GM10248 (cell line): ENCODE results near the gene NSD1.

Experiments
- CTCF ChIA-PET: fragments of 300-600 bp; sonication (Branson Sonifier 250); formaldehyde crosslinking; extraction: SDS; loops from one replicate; lab custom pipeline; 2021; ENCODE audit warnings: antibody characterized with exemption; lab: Yijun Ruan, JAX
- POLR2A ChIA-PET: fragments of 350-650 bp; sonication (Branson Sonifier 250); formaldehyde crosslinking; extraction: SDS; loops from one replicate; lab custom pipeline; 2020; ENCODE audit warnings: antibody characterized with exemption; lab: Yijun Ruan, JAX
- DNase-seq: peaks from one replicate; pipeline ENCODE4 v3.0.0; 2012; ENCODE audit errors: extremely low spot score
- CTCF ChIP-seq: IDR thresholded peaks from 2 replicates; pipeline ENCODE4 v1.5.1; 2012; ENCODE audit warnings: mild to moderate bottlenecking, low read depth; ENCODE audit errors: extremely low read depth, missing control alignments, control extremely low read depth

NSD1 gene

GRCh38 chr5:177133096-177133852 is at the start of gene NSD1:
Gene NSD1 (plus strand): TSS chr5:177133773. CDS start chr5:177135104, 1,331 bp downstream.
- TF ChIP-seq CTCF, result no peak
- peak; percentile 94 for DNase-seq
- ChIA-PET CTCF (interaction anchor here (1.0 to 1.6 kb wide), 3 partner anchors 20 to 193 kb away, joined by 3 to 8 read pairs (median 3); no protein-coding TSS in a partner anchor), POLR2A (interaction anchor here (0.6 kb wide), 1 partner anchor 344 kb away, joined by 4 read pairs; no protein-coding TSS in a partner anchor)

- CTCF ChIA-PET, result interaction anchor here (1.3 to 5.0 kb wide), 3 partner anchors 12 to 425 kb away, joined by 7 to 80 read pairs (median 21); no protein-coding TSS in a partner anchor
- POLR2A ChIA-PET, result no interaction called here
- TF ChIP-seq CTCF, result no peak
- no peak for DNase-seq
Observed at GRCh38 chr5:177084175-177084574, 49.4 kb upstream of the NSD1 start.

- no peak for DNase-seq
- POLR2A ChIA-PET, result interaction anchor here (0.5 to 0.6 kb wide), 3 partner anchors 8 to 372 kb away, joined by 3 to 6 read pairs (median 4); no protein-coding TSS in a partner anchor
- no peak for TF ChIP-seq CTCF
Observed at GRCh38 chr5:177085985-177086653, 47.5 kb upstream of the NSD1 start.

GRCh38 chr5:177086654-177087397 is 46.7 kb upstream of the NSD1 start, which contains the start of gene FGFR4:
Gene FGFR4 (plus strand): TSS chr5:177086915. CDS start chr5:177089603, 2,688 bp downstream.
- DNase-seq, result peak; percentile 91
- POLR2A ChIA-PET, result interaction anchor here (0.6 kb wide), 2 partner anchors 8 to 74 kb away, joined by 4 to 6 read pairs; no protein-coding TSS in a partner anchor

More at GRCh38 chr5:177085985-177086653, 47.5 kb upstream of the NSD1 start:
- CTCF ChIA-PET, result interaction anchor here (0.9 to 5.0 kb wide), 9 partner anchors 8 to 427 kb away, joined by 3 to 80 read pairs (median 4); no protein-coding TSS in a partner anchor

GRCh38 chr5:177087398-177088005 is 46.1 kb upstream of the NSD1 start:
- CTCF ChIA-PET, result interaction anchor here (1.6 to 5.0 kb wide), 3 partner anchors 15 to 428 kb away, joined by 10 to 80 read pairs (median 21); no protein-coding TSS in a partner anchor
- POLR2A ChIA-PET, result no interaction called here
- TF ChIP-seq CTCF, result no peak
- no peak for DNase-seq

More at GRCh38 chr5:177086654-177087397, 46.7 kb upstream of the NSD1 start, which contains the start of gene FGFR4:
- peak; percentile 69 for TF ChIP-seq CTCF
- CTCF ChIA-PET, result interaction anchor here (0.9 to 5.0 kb wide), 10 partner anchors 8 to 427 kb away, joined by 3 to 80 read pairs (median 6); no protein-coding TSS in a partner anchor
